ENCODE data around the gene SHISA8.

SHISA8 gene

DNA sequence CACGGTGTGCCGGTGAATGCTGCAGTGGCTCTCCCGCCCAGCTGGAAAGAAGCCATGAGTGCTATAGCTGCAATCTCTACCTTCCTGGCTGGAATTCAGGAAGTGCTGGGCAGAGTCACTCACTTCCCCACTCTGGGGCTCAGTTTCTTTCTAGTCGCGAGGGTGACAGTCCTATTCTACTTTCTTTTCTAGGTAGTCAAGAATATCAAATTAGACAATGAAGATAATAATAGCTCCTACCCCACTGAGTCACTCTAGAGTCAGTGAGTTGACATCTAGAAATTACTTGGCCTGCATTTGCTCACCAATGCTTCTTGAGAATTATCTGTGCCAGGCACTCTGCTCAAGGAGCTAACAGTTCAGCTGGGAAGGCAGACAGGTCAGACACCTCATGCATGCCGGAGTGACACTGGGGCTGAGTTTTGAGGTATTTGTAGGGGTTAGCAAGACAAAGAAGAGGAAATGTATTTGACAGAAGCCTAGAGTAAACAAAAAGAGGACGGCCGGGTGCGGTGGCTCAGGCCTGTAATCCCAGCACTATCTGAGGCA, 28.9 kb upstream of the SHISA8 start:
- Mint-ChIP-seq H3K36me3 (ENCODE audit: low read depth) (peaks cover 11% of the 10 kb centered on the region), H3K27ac (no peak overlapping the region), H3K4me1 (peaks cover 35% of the 10 kb centered on the region), H3K9me3 (no peaks in the 10 kb centered on the region), H3K27me3 (ENCODE audit: low read depth) (peaks cover 9% of the 10 kb centered on the region), H3K4me3 (peak overlapping the region; percentile 66 to 81 (median 76))
- TF ChIP-seq, protein P1, sequence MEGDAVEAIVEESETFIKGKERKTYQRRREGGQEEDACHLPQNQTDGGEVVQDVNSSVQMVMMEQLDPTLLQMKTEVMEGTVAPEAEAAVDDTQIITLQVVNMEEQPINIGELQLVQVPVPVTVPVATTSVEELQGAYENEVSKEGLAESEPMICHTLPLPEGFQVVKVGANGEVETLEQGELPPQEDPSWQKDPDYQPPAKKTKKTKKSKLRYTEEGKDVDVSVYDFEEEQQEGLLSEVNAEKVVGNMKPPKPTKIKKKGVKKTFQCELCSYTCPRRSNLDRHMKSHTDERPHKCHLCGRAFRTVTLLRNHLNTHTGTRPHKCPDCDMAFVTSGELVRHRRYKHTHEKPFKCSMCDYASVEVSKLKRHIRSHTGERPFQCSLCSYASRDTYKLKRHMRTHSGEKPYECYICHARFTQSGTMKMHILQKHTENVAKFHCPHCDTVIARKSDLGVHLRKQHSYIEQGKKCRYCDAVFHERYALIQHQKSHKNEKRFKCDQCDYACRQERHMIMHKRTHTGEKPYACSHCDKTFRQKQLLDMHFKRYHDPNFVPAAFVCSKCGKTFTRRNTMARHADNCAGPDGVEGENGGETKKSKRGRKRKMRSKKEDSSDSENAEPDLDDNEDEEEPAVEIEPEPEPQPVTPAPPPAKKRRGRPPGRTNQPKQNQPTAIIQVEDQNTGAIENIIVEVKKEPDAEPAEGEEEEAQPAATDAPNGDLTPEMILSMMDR (IDR thresholded peaks at IDR 0.05; ENCODE audit: unreplicated experiment in 3 of 3) = no peak

DNA sequence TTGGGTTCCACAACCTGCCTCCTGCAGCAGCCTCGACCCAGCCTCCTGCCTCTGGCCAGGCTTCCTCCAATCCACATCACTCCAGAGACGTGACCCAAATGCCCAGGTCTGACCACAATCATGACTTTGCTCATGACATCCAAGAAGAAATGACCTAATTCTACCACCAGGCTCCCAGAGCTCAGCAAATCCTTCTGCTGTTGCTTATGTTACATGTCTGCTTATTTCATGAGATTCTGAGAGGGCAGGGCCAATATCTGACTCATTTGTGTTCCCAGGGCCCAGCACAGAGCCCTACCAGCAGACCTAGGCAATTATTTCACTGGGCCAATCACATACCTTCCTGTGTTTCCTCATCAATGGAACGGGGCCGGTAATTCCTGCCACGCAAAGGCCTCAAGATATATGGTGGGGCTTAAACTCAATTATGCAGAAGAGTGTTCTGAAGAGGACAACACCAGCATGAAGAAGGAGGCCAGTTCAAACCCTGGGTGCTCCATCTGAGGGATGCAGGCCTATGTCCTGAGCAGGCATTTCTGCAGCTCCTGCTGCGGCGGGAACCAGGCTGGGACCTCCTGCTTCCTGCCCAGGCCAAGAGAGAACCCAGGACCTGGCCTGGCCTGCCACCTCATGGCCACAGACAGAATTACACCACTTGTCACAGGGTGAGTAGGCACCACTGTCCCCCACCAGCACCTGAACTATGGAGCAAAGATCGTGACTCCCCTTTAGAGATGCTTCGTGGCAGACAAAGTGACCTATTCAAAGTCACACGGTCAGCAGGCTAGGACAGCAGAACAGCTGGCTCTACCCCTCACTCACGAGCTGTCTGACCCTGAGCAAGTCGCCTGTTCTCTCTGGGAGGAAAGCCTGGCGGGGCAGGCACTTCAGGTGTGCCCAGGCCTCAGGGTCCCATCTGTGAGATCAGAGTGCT, 26.2 kb upstream of the SHISA8 start:
- Mint-ChIP-seq H3K36me3 (ENCODE audit: low read depth) (peaks cover 14% of the 10 kb centered on the region), H3K4me3 (peak overlapping the region in 1 of 3 experiments; percentile 34), H3K27me3 (ENCODE audit: low read depth) (peaks cover 9% of the 10 kb centered on the region), H3K27ac (peak overlapping the region; percentile 18 to 42 (median 38)), H3K9me3 (no peaks in the 10 kb centered on the region), H3K4me1 (peaks cover 29% of the 10 kb centered on the region)
- TF ChIP-seq, protein P1 (IDR thresholded peaks at IDR 0.05; ENCODE audit: unreplicated experiment in 3 of 3) = peak; percentile 91 to 95 (median 93)

DNA sequence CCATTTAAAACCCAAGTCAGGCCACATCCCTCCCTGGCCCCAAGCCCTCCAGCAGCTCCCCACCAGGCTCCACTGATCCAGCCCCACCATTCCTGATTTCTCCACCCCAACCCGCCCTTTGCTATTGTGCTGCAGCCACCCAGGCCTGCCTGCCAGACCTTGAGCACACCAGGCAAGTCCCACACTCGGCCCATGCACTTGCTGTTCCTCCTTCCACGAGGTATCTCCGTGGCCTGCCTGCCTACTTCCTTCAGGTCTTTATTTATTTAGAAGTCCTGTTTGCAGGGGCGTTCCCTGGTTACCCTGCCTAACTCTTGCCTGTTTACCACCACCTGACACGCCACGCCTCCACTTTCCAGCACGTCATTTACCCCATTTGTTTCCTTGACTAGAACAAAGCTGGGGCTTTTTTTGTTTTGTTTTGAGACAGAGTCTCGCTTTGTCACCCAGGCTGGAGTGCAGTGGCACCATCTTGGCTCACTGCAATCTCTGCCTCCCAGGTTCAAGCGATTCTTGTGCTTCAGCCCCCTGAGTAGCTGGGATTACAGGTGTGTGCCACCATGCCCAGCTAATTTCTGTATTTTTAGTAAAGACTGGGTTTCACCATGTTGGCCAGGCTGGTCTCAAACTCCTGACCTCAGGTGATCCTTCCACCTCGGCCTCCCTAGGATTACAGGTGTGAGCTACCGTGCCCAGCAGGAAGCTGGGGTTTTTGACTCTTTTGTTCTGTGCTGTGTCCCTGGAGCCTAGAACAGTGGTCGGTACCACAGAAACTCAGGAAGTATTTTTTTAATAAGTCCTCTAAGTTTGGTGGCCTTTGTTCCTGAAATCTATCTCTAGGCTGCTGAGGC, 25.3 kb upstream of the SHISA8 start:
- Mint-ChIP-seq H3K9me3 (no peaks in the 10 kb centered on the region), H3K4me3 (peak overlapping the region in 1 of 3 experiments; percentile 14), H3K27ac (peak overlapping the region in 2 of 3 experiments; percentile 59 to 61), H3K36me3 (ENCODE audit: low read depth) (peaks cover 11% of the 10 kb centered on the region), H3K27me3 (ENCODE audit: low read depth) (peaks cover 15% of the 10 kb centered on the region), H3K4me1 (peaks cover 23% of the 10 kb centered on the region)
- TF ChIP-seq, protein P1 (IDR thresholded peaks at IDR 0.05; ENCODE audit: unreplicated experiment in 3 of 3) = no peak

DNA sequence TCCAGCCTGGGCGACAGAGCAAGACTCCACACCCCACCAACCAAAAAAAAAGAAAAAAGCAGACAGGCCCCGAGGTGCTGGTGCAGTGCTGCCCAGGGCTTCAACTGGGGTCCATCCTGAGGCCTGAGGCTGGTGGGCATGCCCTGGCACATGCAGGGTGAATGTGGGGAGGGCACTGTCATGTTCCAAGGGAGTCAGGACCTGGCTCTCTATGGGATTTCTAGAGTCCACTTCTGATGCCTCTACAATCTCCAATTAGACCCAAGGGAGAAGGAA, 22.0 kb upstream of the SHISA8 start:
- H3K27me3 Mint-ChIP-seq (ENCODE audit: low read depth) = peaks cover 15% of the 10 kb centered on the region
- H3K4me1 Mint-ChIP-seq = peaks cover 23% of the 10 kb centered on the region
- H3K27ac Mint-ChIP-seq = no peak overlapping the region
- no peaks in the 10 kb centered on the region for H3K9me3 Mint-ChIP-seq
- H3K36me3 Mint-ChIP-seq (ENCODE audit: low read depth) = peaks cover 5% of the 10 kb centered on the region
- TF ChIP-seq, protein P1 (IDR thresholded peaks at IDR 0.05; ENCODE audit: unreplicated experiment in 3 of 3) = no peak
- no peak overlapping the region for H3K4me3 Mint-ChIP-seq

DNA sequence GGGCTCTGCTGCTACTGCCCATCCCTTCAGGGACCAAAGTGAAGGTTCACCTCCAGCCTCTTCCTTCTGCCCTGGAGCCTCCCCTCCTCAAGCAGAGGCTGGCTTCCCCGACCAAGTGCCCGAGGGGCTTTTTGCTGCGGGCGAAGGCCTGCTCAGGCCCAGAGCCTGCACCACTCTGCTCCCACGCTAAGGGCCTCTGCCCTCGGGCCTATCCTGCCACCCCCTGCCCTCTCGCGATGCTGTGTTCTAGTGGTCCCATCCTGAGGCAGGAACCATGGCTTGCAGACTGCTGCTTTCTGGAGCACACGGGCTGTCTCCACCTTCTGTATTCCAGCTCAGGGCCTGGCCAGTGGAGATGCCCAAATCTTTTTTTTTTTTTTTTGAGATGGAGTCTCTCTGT, 20.6 kb upstream of the SHISA8 start:
- peaks cover 4% of the 10 kb centered on the region for H3K36me3 Mint-ChIP-seq (ENCODE audit: low read depth)
- H3K9me3 Mint-ChIP-seq = no peaks in the 10 kb centered on the region
- H3K4me3 Mint-ChIP-seq = no peak overlapping the region
- peaks cover 15% of the 10 kb centered on the region for H3K27me3 Mint-ChIP-seq (ENCODE audit: low read depth)
- H3K4me1 Mint-ChIP-seq = peaks cover 18% of the 10 kb centered on the region
- TF ChIP-seq, protein P1 (IDR thresholded peaks at IDR 0.05; ENCODE audit: unreplicated experiment in 3 of 3) = no peak
- no peak overlapping the region for H3K27ac Mint-ChIP-seq
